NCI-H446 (cell line): ENCODE measurements around the gene SPATA46.

Experiments
- DNase-seq, 2 experiments: peaks; one replicate each; lab custom pipeline; 2025; lab: John Stamatoyannopoulos, UW

Gene SPATA46

GRCh38 chr1:162374406-162374805 lies 2.2 kb downstream of the SPATA46 start:
- DNase-seq, result no peak

GRCh38 chr1:162373541-162374260 lies 3.0 kb downstream of the SPATA46 start:
- DNase-seq, result no peak

GRCh38 chr1:162373072-162373427 lies 3.6 kb downstream of the SPATA46 start:
- DNase-seq, result no peak

- no peak for DNase-seq
Measured at GRCh38 chr1:162372159-162373071, 4.2 kb downstream of the SPATA46 start.

GRCh38 chr1:162371611-162372010 lies 5.0 kb downstream of the SPATA46 start:
- DNase-seq, result no peak

- no peak for DNase-seq
Measured at GRCh38 chr1:162370721-162371120, 5.9 kb downstream of the SPATA46 start.

GRCh38 chr1:162370161-162370560 lies 6.5 kb downstream of the SPATA46 start:
- DNase-seq, result no peak

GRCh38 chr1:162369571-162369970 lies 7.1 kb downstream of the SPATA46 start:
- DNase-seq, result no peak

GRCh38 chr1:162368451-162368850 lies 8.2 kb downstream of the SPATA46 start:
- DNase-seq, result no peak

- DNase-seq, result no peak
Measured at GRCh38 chr1:162367772-162368171, 8.9 kb downstream of the SPATA46 start.

GRCh38 chr1:162367073-162367472 lies 9.6 kb downstream of the SPATA46 start:
- DNase-seq, result no peak

- DNase-seq, result no peak
Measured at GRCh38 chr1:162366671-162367070, 10.0 kb downstream of the SPATA46 start.

GRCh38 chr1:162366149-162366548 lies 10.5 kb downstream of the SPATA46 start:
- no peak for DNase-seq

GRCh38 chr1:162365284-162366020 lies 11.2 kb downstream of the SPATA46 start:
- DNase-seq, result no peak

GRCh38 chr1:162364498-162364897 lies 12.2 kb downstream of the SPATA46 start:
- no peak for DNase-seq

- DNase-seq, result no peak
Measured at GRCh38 chr1:162363823-162364222, 12.8 kb downstream of the SPATA46 start.

- no peak for DNase-seq
Measured at GRCh38 chr1:162361349-162361748, 15.3 kb downstream of the SPATA46 start.

GRCh38 chr1:162360874-162361260 lies 15.8 kb downstream of the SPATA46 start:
- DNase-seq, result no peak

- DNase-seq, result no peak
Measured at GRCh38 chr1:162360237-162360873, 16.3 kb downstream of the SPATA46 start.

GRCh38 chr1:162359523-162360236 lies 17.0 kb downstream of the SPATA46 start:
- DNase-seq, result no peak

- no peak for DNase-seq
Measured at GRCh38 chr1:162358928-162359327, 17.7 kb downstream of the SPATA46 start.
